Mesendoderm (in vitro differentiated cells): ENCODE measurements around the gene PLEKHJ1.

Experiments used
- DNase-seq: peaks from one replicate; pipeline ENCODE4 v3.0.0; 2013
- H2AK5ac ChIP-seq: 2 replicates; pipeline ENCODE4 v1.6.1; 2013; ENCODE audit warnings: low read length, inconsistent platforms
- H2BK120ac ChIP-seq: 2 replicates; pipeline ENCODE4 v1.6.1; 2013; ENCODE audit warnings: low read depth, mild to moderate bottlenecking, low read length, moderate library complexity, mixed read lengths
- H2BK15ac ChIP-seq: replicated peaks from 2 replicates; pipeline ENCODE4 v1.6.1; 2013; ENCODE audit warnings: low read depth, mild to moderate bottlenecking, moderate library complexity
- H2BK5ac ChIP-seq: 2 replicates; pipeline ENCODE4 v1.6.1; 2013; ENCODE audit warnings: low read length, inconsistent platforms
- H3K18ac ChIP-seq: 2 replicates; pipeline ENCODE4 v1.6.1; 2013; ENCODE audit warnings: mild to moderate bottlenecking, low read length, mixed read lengths
- H3K23ac ChIP-seq: one replicate; pipeline ENCODE4 v1.6.1; 2013; ENCODE audit warnings: low read length
- H3K27ac ChIP-seq: 2 replicates; pipeline ENCODE4 v1.5.1; 2013; ENCODE audit warnings: low read depth, mild to moderate bottlenecking, inconsistent platforms, low read length, moderate library complexity
- H3K27me3 ChIP-seq: 2 replicates; pipeline ENCODE4 v1.6.1; 2013; ENCODE audit warnings: low read length, control low read depth, mild to moderate bottlenecking, inconsistent platforms; ENCODE audit not compliant: insufficient read depth, poor library complexity
- H3K36me3 ChIP-seq: 2 replicates; pipeline ENCODE4 v1.6.1; 2013; ENCODE audit warnings: low read length, inconsistent platforms; ENCODE audit not compliant: control insufficient read depth, insufficient read depth
- H3K4ac ChIP-seq: one replicate; pipeline ENCODE4 v1.6.1; 2013; ENCODE audit warnings: low read depth, mild to moderate bottlenecking, low read length, moderate library complexity
- H3K4me1 ChIP-seq: 2 replicates; pipeline ENCODE4 v1.6.1; 2013; ENCODE audit warnings: low read depth, low read length, inconsistent platforms; ENCODE audit not compliant: control insufficient read depth
- H3K4me2 ChIP-seq: 2 replicates; pipeline ENCODE4 v1.6.1; 2013; ENCODE audit warnings: low read length
- H3K4me3 ChIP-seq: 2 replicates; pipeline ENCODE4 v1.5.1; 2013; ENCODE audit warnings: mild to moderate bottlenecking, low read length
- H3K56ac ChIP-seq: one replicate; pipeline ENCODE4 v1.6.1; 2013; ENCODE audit warnings: low read length
- H3K79me1 ChIP-seq: 2 replicates; pipeline ENCODE4 v1.6.1; 2013; ENCODE audit warnings: low read length, inconsistent platforms
- H3K79me2 ChIP-seq: 2 replicates; pipeline ENCODE4 v1.6.1; 2013; ENCODE audit warnings: mild to moderate bottlenecking, low read length; ENCODE audit not compliant: control insufficient read depth, insufficient read depth
- H3K9ac ChIP-seq: 2 replicates; pipeline ENCODE4 v1.6.1; 2013; ENCODE audit warnings: low read length, inconsistent platforms
- H4K5ac ChIP-seq: one replicate; pipeline ENCODE4 v1.6.1; 2013; ENCODE audit warnings: low read length
- H4K8ac ChIP-seq: one replicate; pipeline ENCODE4 v1.6.1; 2013; ENCODE audit warnings: low read depth, mild to moderate bottlenecking, control low read depth, low read length, moderate library complexity
- WGBS: extraction: QIAGEN DNeasy Blood & Tissue Kit; methylation state at CpG from one replicate; pipeline ENCODE4 v1.1.7; 2013; ENCODE audit warnings: low lambda C conversion rate, missing lambda C conversion rate; ENCODE audit not compliant: insufficient coverage; ENCODE audit errors: extremely low coverage; 5-methylcytosine and 5-hydroxymethylcytosine counted together

PLEKHJ1 gene

DNA sequence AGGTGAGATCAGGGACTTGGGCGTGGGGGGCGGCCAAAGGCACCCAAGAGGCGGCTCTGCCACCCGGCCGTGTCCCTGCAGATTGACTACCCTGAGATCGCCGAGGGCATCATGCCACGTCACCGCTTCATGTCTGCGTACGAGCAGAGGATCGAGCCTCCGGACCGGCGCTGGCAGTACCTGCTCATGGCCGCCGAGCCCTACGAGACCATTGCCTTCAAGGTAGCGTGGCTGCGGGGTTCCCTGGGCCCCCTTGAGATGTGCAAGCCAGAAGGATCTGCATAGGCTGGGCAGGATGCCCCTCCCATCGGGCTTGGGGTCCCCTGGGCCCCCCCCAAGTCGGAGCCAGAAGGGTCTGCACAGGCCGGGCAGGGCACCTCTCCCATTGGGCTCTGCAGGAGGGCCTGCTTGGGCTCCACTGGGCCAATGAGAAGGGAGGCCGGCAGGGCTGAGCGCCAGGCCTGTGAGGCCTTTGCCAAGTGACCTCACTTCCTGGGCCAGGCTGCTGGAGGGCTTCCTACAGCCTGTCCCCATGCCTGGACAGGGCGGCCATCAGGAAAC is 10.8 kb upstream of the PLEKHJ1 start:
- no peak overlapping the region for H4K5ac ChIP-seq
- H3K36me3 ChIP-seq = peaks cover 18% of the 10 kb centered on the region
- no peak overlapping the region for H3K4me2 ChIP-seq
- H3K79me1 ChIP-seq = peaks cover 11% of the 10 kb centered on the region
- H2BK15ac ChIP-seq = no peak overlapping the region
- no peaks in the 10 kb centered on the region for H3K4me1 ChIP-seq
- no peak overlapping the region for H2BK120ac ChIP-seq
- H3K79me2 ChIP-seq = peaks cover 18% of the 10 kb centered on the region
- no peak for DNase-seq
- no peak overlapping the region for H2AK5ac ChIP-seq
- H3K27ac ChIP-seq = no peak overlapping the region
- no peak overlapping the region for H3K56ac ChIP-seq
- no peak overlapping the region for H3K18ac ChIP-seq
- H3K23ac ChIP-seq = no peak overlapping the region
- no peak overlapping the region for H4K8ac ChIP-seq
- WGBS = no CpG with 5 or more reads among the region's 26 CpGs
- H3K4me3 ChIP-seq = no peak overlapping the region
- no peaks in the 10 kb centered on the region for H3K27me3 ChIP-seq
- no peak overlapping the region for H2BK5ac ChIP-seq
- no peak overlapping the region for H3K9ac ChIP-seq
- H3K4ac ChIP-seq = no peak overlapping the region

DNA sequence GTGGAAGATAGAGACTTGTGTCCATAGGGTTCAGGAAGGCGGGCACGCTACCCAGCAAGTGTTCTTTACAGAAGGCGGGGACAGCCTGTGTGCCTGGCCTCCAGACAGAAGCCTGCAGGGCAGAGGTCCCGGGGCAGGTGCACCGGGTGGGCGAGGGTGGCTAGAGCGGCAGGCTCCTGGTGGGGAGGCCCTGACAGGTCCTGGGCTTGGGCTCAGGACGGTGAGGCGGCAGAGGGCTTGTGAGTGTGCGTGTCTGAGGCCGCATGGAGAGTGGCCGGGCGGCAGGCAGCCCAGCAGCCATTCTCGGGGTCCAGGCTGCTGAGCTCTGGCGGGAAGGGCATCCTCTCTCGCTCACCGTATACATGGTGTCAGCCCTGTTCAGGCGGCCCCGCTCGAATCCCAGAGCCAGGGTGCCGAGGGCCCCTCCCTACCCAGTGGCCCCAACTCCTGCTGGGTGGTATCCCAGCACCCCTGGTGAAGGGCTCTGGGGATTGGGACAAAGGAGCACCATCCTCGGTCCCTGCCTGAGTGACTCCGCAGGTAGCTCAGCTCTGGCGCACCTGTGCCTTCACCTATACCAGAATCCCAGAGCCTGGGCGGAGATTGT is 10.0 kb upstream of the PLEKHJ1 start:
- Histone ChIP-seq H2BK5ac (no peak overlapping the region), H4K8ac (no peak overlapping the region), H3K4me1 (no peaks in the 10 kb centered on the region), H4K5ac (no peak overlapping the region), H3K18ac (no peak overlapping the region), H3K4me2 (no peak overlapping the region), H3K36me3 (peaks cover 18% of the 10 kb centered on the region), H3K27me3 (no peaks in the 10 kb centered on the region), H3K79me1 (peaks cover 11% of the 10 kb centered on the region), H2BK120ac (no peak overlapping the region), H3K23ac (no peak overlapping the region), H3K4ac (no peak overlapping the region), H3K79me2 (peaks cover 26% of the 10 kb centered on the region), H2AK5ac (no peak overlapping the region), H3K56ac (no peak overlapping the region), H3K4me3 (no peak overlapping the region), H2BK15ac (no peak overlapping the region), H3K27ac (no peak overlapping the region), H3K9ac (no peak overlapping the region)
- no peak for DNase-seq
- WGBS = no CpG with 5 or more reads among the region's 25 CpGs

DNA sequence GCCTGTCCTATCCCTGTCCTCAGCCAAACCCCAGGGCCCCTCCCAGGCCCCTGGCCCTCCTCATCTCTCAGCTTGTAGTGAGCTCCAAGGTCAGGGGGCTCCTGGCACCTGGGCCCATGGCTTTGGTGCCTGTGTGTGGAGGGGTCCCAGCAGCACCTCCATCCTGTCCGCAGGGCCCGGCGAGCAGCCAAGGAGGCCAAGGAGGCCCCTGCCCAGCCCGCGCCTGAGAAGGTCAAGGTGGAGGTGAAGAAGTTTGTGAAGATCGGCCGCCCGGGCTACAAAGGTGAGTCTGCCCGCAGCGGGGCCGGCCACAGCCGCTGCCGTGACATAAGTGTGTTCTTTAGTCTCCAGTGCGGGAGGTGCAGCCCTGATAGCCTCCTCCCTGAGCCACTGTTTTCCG is 9.1 kb upstream of the PLEKHJ1 start:
- DNase-seq = no peak
- peaks cover 18% of the 10 kb centered on the region for H3K36me3 ChIP-seq
- no peak overlapping the region for H4K8ac ChIP-seq
- no peak overlapping the region for H3K4me3 ChIP-seq
- no peaks in the 10 kb centered on the region for H3K4me1 ChIP-seq
- no peak overlapping the region for H3K23ac ChIP-seq
- peaks cover 34% of the 10 kb centered on the region for H3K79me2 ChIP-seq
- no peaks in the 10 kb centered on the region for H3K27me3 ChIP-seq
- H2BK5ac ChIP-seq = no peak overlapping the region
- no peak overlapping the region for H2BK15ac ChIP-seq
- H3K4ac ChIP-seq = no peak overlapping the region
- H3K9ac ChIP-seq = no peak overlapping the region
- no peak overlapping the region for H3K18ac ChIP-seq
- no peak overlapping the region for H2BK120ac ChIP-seq
- no peak overlapping the region for H3K27ac ChIP-seq
- H3K79me1 ChIP-seq = peaks cover 14% of the 10 kb centered on the region
- WGBS = no CpG with 5 or more reads among the region's 15 CpGs
- H2AK5ac ChIP-seq = no peak overlapping the region
- no peak overlapping the region for H3K4me2 ChIP-seq
- no peak overlapping the region for H4K5ac ChIP-seq
- H3K56ac ChIP-seq = no peak overlapping the region

DNA sequence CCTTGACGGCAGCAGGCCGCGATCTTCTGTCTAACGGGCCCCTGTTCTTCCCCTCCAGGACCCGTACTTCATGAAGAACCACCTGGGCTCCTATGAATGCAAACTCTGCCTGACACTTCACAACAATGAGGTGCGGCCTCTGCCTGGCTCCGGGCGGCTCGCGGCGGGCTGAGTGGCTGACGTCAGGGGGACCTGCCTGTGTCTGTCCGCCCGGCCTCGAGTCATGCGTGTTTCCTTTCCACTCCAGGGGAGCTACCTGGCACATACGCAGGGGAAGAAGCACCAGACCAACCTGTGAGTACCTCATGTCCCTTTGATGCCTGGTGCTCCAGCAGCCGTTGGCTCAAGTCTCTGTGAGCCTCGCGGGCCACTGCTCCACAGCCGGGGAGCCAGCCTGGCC is 8.4 kb upstream of the PLEKHJ1 start:
- no peak overlapping the region for H4K8ac ChIP-seq
- no CpG with 5 or more reads among the region's 21 CpGs for WGBS
- H3K18ac ChIP-seq = no peak overlapping the region
- H4K5ac ChIP-seq = no peak overlapping the region
- H3K9ac ChIP-seq = no peak overlapping the region
- no peak overlapping the region for H3K4me2 ChIP-seq
- H3K36me3 ChIP-seq = peaks cover 18% of the 10 kb centered on the region
- H3K4ac ChIP-seq = no peak overlapping the region
- H2BK120ac ChIP-seq = no peak overlapping the region
- DNase-seq = no peak
- H3K27me3 ChIP-seq = no peaks in the 10 kb centered on the region
- no peaks in the 10 kb centered on the region for H3K4me1 ChIP-seq
- no peak overlapping the region for H2BK15ac ChIP-seq
- H3K27ac ChIP-seq = no peak overlapping the region
- no peak overlapping the region for H3K56ac ChIP-seq
- H3K79me2 ChIP-seq = peaks cover 42% of the 10 kb centered on the region
- H3K4me3 ChIP-seq = no peak overlapping the region
- peaks cover 14% of the 10 kb centered on the region for H3K79me1 ChIP-seq
- no peak overlapping the region for H2BK5ac ChIP-seq
- H3K23ac ChIP-seq = no peak overlapping the region
- H2AK5ac ChIP-seq = no peak overlapping the region

DNA sequence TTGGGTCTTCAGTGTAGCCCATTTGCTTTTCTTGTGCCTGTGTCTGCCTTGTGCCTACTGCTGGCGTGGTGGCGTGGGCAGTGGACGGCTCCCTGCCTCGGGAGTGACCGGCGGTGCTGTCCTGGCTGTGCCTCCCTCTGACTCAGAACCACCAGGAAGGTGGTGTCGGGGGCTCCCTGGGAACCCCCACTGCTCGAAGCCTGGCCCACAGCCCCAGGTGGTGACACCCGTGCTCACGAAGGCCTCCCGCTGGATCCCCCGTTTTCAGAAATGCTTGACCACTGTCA is 7.9 kb upstream of the PLEKHJ1 start:
- Histone ChIP-seq H2BK120ac (no peak overlapping the region), H3K4me3 (no peak overlapping the region), H3K9ac (no peak overlapping the region), H3K79me1 (peaks cover 14% of the 10 kb centered on the region), H2AK5ac (no peak overlapping the region), H3K23ac (no peak overlapping the region), H2BK15ac (no peak overlapping the region), H2BK5ac (no peak overlapping the region), H3K56ac (no peak overlapping the region), H3K27ac (no peak overlapping the region), H3K4me1 (no peaks in the 10 kb centered on the region), H4K5ac (no peak overlapping the region), H3K36me3 (peaks cover 18% of the 10 kb centered on the region), H3K4ac (no peak overlapping the region), H3K79me2 (peaks cover 46% of the 10 kb centered on the region), H3K18ac (no peak overlapping the region), H4K8ac (no peak overlapping the region), H3K4me2 (no peak overlapping the region), H3K27me3 (no peaks in the 10 kb centered on the region)
- no CpG with 5 or more reads among the region's 12 CpGs for WGBS
- DNase-seq = no peak
